VCaP (cell line): Measurements from ENCODE around the gene HTR1D.
A peak's percentile ranks its signal among the peaks of the same experiment; 100 is the strongest.

Source experiments
- H3K27ac ChIP-seq: fragments of 450-650 bp; 2 replicates; pipeline ENCODE4 v1.5.1; 2017
- TF ChIP-seq, protein P1 (sequence below): fragments of 450-650 bp; conservative IDR thresholded peaks from 2 replicates; pipeline ENCODE4 v1.5.1; 2017; ENCODE audit warnings: mild to moderate bottlenecking, moderate library complexity

The HTR1D gene

DNA sequence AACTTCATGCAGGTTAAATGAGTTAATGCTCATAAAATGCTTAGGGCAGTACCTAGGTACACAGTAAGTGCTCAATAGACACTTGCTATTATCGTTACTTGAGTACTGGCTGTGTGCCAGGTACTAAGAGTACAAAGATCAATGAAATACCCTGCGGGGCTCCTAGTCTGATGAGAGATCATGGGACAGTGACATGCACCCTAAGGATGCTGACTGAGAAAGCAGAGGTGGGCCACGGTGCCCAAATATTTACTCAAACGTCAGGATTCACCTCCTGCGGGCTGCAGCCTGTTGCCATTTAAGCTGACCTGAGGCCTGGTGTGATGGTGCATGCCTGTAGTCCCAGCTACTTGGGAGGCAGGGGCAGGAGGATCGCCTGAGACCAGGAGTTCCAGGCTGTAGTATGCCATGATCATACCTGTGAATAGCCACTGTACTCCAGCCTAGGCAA is 28.8 kb downstream of the HTR1D start:
- no peak overlapping the region for H3K27ac ChIP-seq
- TF ChIP-seq, protein P1, sequence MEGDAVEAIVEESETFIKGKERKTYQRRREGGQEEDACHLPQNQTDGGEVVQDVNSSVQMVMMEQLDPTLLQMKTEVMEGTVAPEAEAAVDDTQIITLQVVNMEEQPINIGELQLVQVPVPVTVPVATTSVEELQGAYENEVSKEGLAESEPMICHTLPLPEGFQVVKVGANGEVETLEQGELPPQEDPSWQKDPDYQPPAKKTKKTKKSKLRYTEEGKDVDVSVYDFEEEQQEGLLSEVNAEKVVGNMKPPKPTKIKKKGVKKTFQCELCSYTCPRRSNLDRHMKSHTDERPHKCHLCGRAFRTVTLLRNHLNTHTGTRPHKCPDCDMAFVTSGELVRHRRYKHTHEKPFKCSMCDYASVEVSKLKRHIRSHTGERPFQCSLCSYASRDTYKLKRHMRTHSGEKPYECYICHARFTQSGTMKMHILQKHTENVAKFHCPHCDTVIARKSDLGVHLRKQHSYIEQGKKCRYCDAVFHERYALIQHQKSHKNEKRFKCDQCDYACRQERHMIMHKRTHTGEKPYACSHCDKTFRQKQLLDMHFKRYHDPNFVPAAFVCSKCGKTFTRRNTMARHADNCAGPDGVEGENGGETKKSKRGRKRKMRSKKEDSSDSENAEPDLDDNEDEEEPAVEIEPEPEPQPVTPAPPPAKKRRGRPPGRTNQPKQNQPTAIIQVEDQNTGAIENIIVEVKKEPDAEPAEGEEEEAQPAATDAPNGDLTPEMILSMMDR = no peak

DNA sequence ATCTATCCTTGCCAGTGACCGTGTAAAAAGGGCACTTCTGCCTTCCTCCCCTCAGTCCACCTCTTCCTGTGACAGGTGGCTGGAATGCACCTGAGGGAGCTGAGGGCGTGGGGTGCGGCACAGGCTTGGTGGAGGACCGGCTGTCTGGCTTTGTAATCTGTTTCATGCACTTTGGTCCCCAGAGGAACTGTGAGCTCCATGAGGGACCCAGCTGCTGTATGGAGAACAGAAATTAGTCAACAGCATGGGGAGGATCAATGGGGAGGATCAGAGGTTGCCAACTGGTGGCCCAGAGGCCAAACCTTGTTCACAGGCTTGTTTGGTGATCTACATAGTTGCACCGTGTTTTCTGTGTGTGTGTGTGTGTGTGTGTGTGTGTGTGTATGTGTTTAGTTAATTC is 29.7 kb downstream of the HTR1D start:
- no peak overlapping the region for H3K27ac ChIP-seq
- TF ChIP-seq, protein P1 = no peak

DNA sequence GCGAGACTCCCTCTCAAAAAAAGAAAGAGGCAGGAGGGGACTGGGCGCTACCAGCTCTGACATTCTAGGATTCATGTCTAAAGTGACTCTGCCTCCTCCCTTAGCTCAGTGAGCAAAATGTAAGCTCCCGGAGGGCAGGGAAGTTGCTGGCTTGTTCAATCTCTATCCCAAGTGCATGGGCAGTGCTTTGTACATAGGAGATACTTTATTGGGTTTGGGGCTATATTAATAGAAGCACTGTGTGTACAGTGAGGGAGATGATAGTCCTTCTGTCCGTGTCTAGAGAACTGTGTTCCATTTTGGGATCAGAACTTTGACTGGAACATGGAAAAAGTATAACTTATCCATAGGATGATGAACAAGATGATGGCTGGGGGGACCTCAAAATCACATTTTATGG is 31.9 kb downstream of the HTR1D start:
- H3K27ac ChIP-seq = no peak overlapping the region
- TF ChIP-seq, protein P1 = no peak

DNA sequence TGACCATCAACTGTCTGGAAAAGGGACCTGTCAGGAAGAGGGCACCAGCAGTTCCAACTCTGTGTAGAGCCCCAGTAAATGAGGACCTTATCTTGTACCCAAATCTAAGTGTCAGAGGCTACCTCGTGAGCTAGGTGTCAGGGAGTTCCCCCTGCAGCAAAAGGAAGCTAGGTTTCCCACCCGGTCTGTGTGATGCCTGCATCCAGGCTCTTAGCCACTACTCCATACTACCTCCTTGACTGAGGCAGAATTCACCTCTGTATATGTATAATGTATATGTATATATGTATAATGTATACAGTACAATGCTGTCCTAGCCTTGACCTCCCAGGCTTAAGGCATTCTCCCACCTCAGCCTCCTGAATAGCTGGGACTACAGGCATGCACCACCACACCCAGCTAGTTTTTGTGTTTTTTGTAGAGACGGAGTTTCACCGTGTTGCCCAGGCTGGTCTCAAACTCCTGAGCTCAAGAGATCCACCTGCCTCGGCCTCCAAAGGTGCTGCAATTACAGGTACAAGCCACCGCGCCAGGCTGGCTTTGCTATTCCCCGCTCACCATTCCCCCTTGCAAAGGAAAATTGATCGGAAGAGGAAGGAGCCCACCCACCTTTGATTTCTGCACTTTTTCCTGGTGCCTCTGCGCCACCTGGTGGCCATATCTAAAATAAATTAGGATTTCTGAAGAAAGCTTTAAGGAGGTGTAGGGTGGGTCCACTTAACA is 32.9 kb downstream of the HTR1D start:
- TF ChIP-seq, protein P1 = peak; percentile 79
- no peak overlapping the region; the same call in 1 of the 2 replicates for H3K27ac ChIP-seq

DNA sequence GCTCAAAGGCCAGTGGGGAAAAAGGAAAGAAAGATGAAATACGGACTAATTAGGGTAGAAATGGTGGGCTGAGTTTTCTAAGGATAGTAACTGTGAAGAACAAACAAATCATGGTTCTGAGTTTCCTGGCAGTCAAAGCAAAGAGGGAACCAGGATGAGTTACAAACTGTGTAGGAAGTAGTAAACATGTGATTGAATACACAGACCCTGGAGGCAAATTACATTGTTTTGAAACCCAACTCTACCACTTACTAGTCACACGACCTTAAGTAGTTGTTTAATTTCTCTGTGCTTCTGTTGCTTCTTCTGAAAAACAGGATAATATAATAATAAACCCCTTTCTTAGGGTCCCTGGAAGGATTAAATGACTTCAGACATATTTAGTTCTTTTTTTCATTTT is 37.4 kb downstream of the HTR1D start:
- TF ChIP-seq, protein P1 = no peak
- no peak overlapping the region for H3K27ac ChIP-seq

DNA sequence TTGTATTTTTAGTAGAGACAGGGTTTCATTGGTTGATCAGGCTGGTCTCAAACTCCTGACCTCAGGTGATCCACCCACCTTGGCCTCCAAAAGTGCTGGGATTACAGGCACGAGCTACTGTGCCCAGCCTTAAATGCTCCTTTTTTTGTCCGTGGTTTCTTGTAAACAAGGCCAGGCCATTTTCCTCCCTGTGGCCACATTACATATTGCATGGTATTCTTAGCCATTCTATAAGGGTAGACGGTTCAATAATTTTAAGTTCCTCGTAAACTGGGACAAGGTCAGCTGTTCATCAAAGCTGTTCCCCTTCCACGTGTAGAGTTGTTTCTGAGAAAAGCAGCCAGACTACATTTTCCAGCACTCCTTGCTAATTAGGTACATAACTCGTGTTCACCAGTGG is 38.4 kb downstream of the HTR1D start:
- H3K27ac ChIP-seq = peak overlapping the region; percentile 83
- TF ChIP-seq, protein P1 = peak; percentile 51

DNA sequence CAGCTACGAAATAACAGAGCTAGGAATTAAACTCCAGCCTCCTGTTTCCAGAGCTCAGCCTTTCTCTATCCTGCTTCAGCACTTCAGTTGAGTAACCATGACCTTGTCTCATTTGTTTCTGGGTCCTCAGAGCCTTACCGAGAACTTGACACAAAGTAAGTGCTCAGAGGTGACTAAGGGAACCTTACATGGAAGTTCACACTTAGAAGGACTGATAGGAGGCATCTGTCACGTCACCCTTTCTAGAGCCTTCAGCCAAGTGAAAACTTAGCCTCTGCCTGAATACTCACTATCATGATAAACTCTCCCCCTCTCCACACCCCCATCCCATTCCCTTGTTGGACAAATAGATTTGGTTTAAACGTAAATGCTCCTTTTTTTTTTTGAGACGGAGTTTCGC is 38.9 kb downstream of the HTR1D start:
- TF ChIP-seq, protein P1 = no peak
- peak overlapping the region; percentile 83 for H3K27ac ChIP-seq
